Activated T-helper 1 cell treated with anti-CD3 and anti-CD28 coated beads, Interleukin-2, amount 50 U/mL, for 16 hours (primary cell): ENCODE data around the gene CD47.

Experiments
- DNase-seq, 2 donors: peaks; one replicate each; pipeline ENCODE4 v3.0.0-alpha.2; 2020; ENCODE audit warnings: low read depth in 1 of 2, low spot score in 1 of 2

The CD47 gene

DNA sequence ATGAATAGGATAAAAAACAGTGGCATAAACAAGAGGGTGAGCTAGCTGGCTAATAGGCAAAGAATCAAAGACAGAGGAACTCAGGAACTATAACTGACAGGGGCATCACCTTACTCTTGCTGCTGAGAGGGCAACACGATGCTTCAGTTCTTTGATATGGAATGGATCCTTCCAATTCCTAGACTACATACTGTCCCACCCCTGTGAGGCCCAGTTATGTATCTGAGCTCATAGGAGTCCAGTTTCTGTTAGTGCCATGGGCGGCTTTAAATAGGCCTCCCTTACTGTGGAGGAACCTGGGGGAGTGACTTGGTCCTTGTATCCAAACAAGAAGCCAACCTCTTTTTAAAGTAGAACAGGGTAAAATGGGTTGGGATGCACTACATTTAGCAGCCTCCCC lies 37.3 kb downstream of the CD47 start:
- no peak for DNase-seq

DNA sequence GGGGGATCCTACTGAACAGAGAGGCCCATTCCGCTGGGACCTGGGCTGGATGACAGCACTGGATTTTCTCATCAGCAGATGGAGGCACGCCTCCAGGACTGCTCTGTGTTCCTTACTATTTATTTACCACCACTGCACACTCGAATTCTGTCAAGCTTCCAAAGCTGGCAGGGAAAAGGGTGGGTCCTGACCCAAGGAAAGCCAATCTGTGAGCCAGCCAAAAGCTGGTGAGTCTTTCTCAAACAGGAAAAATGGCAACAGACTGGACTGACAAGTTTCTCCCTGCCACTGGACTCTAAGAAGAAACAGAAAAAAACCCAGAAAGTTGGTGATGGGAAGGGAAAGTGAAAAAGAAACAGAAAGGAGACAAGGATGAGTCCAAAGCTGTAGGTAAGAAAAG lies 37.8 kb downstream of the CD47 start:
- DNase-seq = no peak

GRCh38 chr3:108051005-108051404 lies 39.8 kb downstream of the CD47 start:
- no peak for DNase-seq

DNA sequence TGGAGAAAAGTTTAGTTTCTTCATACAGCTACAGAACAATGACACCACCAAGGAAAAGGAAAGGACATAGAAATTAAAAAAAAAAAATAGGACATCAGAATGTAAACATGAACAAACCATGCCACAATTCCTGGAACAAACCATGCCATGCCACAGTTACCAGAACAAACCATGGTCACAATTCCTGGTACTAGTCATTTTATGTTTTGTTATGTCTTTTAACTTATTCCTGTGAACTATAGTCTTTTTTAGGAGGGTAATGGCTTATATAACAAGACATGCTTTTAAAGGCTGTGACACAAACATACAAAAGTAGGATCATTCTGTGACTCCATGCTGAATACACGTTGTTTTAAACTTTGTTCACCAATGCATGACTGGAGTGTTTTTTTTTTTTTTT lies 42.8 kb downstream of the CD47 start:
- no peak for DNase-seq

DNA sequence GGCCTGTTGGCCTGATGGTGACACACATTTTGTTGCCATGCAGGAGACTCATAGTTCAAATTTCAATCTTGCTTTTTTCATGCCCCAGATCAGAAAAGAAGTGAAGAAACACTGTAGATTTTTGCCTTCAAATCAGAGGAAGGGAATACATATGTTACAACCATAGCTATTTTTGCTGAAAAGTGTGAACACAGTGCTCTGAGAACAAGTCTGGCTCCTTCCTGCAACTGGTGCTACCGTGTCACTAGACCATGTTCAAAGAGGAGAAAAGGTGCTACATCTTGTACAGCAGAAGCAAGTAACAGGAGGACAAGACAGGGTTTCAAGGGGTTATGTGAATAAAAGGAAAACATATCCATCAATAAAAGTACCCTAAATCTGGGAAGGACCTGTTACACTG lies 44.6 kb downstream of the CD47 start:
- DNase-seq = no peak

GRCh38 chr3:108044699-108045098 lies 46.1 kb downstream of the CD47 start:
- no peak for DNase-seq

GRCh38 chr3:108042300-108042699 lies 48.5 kb downstream of the CD47 start:
- no peak for DNase-seq

GRCh38 chr3:108041253-108041652 lies 49.6 kb downstream of the CD47 start:
- no peak for DNase-seq

GRCh38 chr3:108037770-108038169 lies 53.1 kb downstream of the CD47 start:
- no peak for DNase-seq

- no peak for DNase-seq
Observed at GRCh38 chr3:108036984-108037741, 53.7 kb downstream of the CD47 start.

DNA sequence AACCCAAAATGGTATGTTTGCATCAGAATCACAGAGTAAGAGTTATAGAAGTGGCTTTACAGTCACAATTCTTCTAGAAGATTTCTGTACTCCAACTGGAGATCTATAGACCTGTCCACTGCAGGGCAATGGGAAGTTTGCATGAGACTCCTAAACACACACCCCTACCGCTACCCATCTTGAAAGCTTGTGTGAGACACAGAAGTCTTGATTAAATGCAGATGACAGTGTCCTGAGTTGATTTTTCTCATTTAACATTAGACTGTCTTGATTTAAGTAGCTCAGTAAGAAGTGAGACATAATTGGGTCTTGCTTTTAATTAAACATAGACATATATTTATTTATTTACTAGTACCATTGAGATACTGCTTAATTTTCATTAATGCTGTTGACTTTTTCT lies 54.4 kb downstream of the CD47 start:
- no peak for DNase-seq

- DNase-seq = no peak
Observed at GRCh38 chr3:108035751-108036150, 55.1 kb downstream of the CD47 start.

GRCh38 chr3:108031895-108032294 lies 58.9 kb downstream of the CD47 start:
- no peak for DNase-seq

GRCh38 chr3:108030960-108031359 lies 59.9 kb downstream of the CD47 start:
- DNase-seq = no peak

- no peak for DNase-seq
Observed at GRCh38 chr3:108029466-108029865, 61.4 kb downstream of the CD47 start.

DNA sequence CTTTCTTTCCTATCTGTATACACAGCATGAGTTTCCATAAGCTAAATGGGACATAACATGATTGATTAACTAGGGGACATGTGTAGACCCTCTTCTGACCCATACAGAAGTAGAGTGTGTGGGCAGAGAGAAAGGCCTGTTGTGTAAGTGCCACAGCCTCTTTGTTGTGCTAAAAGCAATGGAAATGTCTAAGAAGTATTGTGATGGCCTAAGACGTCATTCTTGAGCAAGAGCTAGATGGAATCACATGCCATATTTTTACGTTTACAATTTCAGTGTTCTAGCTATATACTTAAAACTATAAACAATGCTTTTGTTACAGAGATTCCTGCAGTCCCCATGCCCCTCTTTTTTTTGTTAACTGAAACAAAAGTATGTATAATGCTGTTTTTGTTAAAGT lies 61.9 kb downstream of the CD47 start:
- DNase-seq = no peak

DNA sequence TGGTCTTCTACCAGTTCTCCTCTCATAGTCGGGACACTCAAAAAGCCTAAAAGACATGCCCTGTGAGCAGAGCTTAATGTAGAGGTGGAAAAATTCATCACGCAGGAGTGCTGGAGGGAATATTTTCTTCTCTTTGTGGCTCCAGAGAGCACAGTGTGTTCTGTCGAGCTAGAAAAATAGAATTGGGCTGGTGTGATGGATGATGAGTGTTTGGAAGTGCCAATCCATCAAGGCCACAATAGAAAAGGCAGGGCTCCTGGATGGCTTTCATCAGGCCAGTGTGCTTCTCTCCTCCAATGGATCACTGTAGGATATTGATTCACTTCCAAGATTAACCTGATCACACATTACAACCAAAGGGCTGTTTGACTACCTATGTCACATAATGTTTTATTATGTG lies 65.7 kb downstream of the CD47 start:
- no peak for DNase-seq

- no peak for DNase-seq
Observed at GRCh38 chr3:108024146-108024850, 66.5 kb downstream of the CD47 start.

GRCh38 chr3:108022256-108023150 lies 68.3 kb downstream of the CD47 start:
- no peak for DNase-seq

DNA sequence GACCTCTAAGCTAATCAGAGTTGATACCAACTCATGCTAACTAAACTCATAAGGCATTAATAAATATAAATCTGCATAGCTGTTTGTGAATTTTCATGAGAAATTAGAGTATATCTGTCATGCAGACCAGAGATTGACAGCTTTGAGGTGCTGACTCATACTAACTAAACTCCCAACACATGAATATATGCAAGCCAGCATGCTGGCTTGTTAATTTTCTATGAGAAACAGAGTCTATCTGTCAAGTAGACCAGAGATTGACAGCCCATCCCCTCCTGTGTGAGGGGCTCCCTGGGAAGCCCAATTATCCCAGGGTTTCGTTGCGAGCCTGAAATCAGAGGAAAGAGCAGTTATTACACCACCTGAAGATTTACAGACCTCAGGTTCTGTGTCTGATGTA lies 69.3 kb downstream of the CD47 start:
- no peak for DNase-seq

DNA sequence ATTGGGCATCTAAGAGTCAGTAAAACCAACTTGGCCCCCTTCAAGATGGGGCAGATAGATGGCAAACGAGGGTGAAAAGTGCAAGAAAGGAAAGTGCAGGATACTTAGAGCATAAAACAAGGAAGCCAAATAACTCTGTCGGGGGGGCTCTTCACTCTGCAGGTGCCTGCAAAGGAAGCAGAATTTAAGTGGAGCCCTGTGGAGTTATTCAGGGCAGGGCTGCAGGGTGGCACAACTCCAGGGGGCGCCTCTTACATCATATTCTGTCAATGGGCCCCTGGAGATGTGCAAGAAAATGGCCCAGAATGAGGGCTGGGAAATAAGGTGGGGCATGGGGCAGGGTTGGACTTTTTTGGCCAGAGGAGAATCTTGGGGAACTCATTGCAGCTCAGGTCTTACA lies 69.7 kb downstream of the CD47 start:
- no peak for DNase-seq

- no peak for DNase-seq
Observed at GRCh38 chr3:108018552-108018951, 72.3 kb downstream of the CD47 start.
